ENCODE data around the gene NCK2.

GRCh38 chr2:105771836-105772235, 27.1 kb downstream of the NCK2 start:
- no peak for TF ChIP-seq CTCF (conservative IDR thresholded peaks at IDR 0.05; ENCODE audit: low read depth, low read length)
- TF ChIP-seq EZH2 (IDR thresholded peaks at IDR 0.05; ENCODE audit: borderline replicate concordance, low read depth, low read length, poor library complexity, severe bottlenecking): no peak

Data from A673 (cell line).